Epithelial cell of prostate (primary cell): Measurements from ENCODE around the gene EXOC7.
A peak's percentile ranks its signal among the peaks of the same experiment; 100 is the strongest.
"Not testable (repeated sequence)": the region's sequence is repeated elsewhere in the genome, so short reads cannot be mapped to it uniquely, and the experiment has no call there.

Experiments
- DNase-seq: peaks from one replicate; pipeline ENCODE4 v3.0.0-alpha.2; 2011; ENCODE audit warnings: low read depth, low spot score
- H3K27ac ChIP-seq: fragments of 450-650 bp; 2 replicates; pipeline ENCODE4 v1.5.1; 2017; ENCODE audit warnings: mild to moderate bottlenecking

Gene EXOC7

GRCh38 chr17:76077584-76078110 is 25.9 kb downstream of the EXOC7 start:
- H3K27ac ChIP-seq: no peak overlapping the region
- DNase-seq: no peak

DNA sequence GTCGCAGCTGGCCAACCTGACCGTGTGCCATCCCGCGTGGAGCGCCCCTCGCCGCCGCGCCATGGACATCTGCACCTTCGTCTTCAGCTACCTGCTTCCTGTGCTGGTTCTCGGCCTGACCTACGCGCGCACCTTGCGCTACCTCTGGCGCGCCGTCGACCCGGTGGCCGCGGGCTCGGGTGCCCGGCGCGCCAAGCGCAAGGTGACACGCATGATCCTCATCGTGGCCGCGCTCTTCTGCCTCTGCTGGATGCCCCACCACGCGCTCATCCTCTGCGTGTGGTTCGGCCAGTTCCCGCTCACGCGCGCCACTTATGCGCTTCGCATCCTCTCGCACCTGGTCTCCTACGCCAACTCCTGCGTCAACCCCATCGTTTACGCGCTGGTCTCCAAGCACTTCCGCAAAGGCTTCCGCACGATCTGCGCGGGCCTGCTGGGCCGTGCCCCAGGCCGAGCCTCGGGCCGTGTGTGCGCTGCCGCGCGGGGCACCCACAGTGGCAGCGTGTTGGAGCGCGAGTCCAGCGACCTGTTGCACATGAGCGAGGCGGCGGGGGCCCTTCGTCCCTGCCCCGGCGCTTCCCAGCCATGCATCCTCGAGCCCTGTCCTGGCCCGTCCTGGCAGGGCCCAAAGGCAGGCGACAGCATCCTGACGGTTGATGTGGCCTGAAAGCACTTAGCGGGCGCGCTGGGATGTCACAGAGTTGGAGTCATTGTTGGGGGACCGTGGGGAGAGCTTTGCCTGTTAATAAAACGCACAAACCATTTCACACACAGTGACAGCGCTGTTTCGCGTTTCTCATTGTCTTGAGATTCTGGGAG is 26.6 kb downstream of the EXOC7 start:
- no peak for DNase-seq
- H3K27ac ChIP-seq: no peak overlapping the region

- H3K27ac ChIP-seq: no peak overlapping the region
- no peak for DNase-seq
Measured at GRCh38 chr17:76076146-76076764, 27.3 kb downstream of the EXOC7 start.

DNA sequence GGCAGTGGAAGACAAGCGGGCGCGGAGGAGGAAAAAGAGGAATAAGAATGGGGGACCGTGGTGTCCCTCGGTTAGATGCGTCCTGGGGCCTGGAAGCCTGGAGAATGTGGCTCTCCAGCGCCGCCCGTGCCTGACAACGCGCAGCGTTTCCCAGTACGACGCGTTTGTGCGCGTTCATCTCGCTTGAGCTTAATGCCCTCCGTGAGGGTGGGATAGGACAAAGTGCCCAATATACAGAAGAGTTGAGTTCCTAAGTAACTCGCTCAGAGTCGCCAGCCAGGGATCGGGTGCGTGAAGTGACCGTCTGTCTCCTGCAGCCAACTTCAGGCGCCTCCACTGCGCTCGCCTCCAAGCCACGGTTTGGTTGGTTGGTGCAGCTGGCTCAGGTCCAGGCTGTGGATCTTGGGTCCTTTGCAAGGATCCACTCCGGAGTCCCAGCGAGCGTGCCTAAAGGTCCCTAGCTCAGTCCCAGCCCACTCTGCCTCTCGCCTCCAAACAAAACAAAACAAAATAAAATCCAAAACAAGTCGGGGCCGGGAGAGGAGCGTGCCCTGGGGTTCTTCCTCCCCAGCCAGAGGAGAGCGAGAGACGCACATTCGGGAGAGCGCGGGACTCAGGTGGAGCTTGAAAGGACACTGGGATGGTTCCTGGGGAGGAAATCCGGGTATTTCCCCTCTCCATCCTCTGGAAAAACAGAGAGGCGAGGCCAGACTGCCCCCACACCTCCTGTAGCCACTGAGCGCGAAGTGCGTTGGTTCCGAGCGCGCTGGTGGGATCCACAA is 28.0 kb downstream of the EXOC7 start:
- no peak for DNase-seq
- H3K27ac ChIP-seq: no peak overlapping the region

- DNase-seq: no peak
- no peak within 1 kb of the TSS for H3K27ac ChIP-seq
Measured at GRCh38 chr17:76074390-76075363, 28.9 kb downstream of the EXOC7 start, which contains the start of gene GALR2. Gene GALR2 (plus strand): TSS chr17:76074781. CDS start chr17:76074884, 103 bp downstream.

- peak within 1 kb of the TSS; percentile 66 for H3K27ac ChIP-seq
- DNase-seq: peak; percentile 73
Measured at GRCh38 chr17:76072148-76072858, 31.3 kb downstream of the EXOC7 start, which contains the start of gene SRP68. Gene SRP68 (minus strand): TSS chr17:76072517. CDS start chr17:76072491, 26 bp downstream.

- H3K27ac ChIP-seq: peak overlapping the region; percentile 66
- no peak for DNase-seq
Measured at GRCh38 chr17:76071531-76072147, 31.9 kb downstream of the EXOC7 start.

GRCh38 chr17:76065775-76066174 is 37.8 kb downstream of the EXOC7 start:
- no peak for DNase-seq
- H3K27ac ChIP-seq: no peak overlapping the region

DNA sequence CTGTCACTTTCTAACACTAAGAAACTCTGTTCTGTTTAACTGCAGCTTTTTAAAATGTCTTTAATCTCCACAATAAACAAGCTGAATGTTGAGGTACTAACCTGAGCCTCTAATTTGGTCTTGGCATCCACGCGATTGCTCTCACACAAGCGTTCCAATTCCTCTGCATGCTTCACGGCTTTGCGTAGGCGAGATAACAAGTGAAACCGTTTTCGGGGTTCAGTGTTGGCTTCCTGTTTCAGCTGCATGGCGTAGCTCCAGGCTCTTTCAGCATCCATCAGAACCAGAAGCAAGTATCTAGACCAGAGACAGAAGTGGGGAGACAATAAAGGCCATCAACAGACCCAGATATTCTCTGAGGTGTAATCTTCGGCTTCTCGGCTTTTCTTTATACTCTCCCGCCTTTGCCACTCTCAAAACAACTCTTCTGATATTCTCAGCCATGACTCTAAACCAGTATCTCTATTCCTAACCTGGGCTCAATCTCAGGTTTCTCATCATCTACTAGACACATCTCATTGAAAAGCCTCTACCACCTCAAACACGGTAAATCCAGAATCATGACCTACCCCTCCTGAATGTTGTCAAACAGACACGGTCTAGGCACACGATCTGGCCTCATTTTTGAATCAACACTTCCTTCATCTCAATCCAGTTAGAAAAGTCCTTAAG is 39.6 kb downstream of the EXOC7 start:
- no peak for DNase-seq
- H3K27ac ChIP-seq: no peak overlapping the region

GRCh38 chr17:76058264-76058663 is 45.3 kb downstream of the EXOC7 start:
- H3K27ac ChIP-seq, DNase-seq: not testable (repeated sequence)

DNA sequence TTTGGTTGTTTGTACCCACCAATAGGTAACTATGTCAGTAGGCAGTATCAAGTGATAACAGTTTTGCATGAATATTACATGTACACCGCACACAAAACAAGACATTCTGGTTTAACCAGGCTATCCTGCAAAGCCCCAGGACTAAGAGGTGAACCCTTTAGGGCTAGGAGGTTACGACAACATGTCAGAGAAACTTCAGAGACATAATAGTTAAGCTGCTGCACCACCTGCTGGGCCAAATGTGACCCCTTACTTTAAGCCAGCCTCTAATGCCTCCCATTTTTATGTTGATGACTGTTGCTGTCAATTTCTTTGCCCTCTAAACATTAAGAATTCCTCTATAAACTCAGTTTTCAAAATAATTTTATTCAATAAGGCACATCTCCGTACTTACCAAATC is 46.7 kb downstream of the EXOC7 start:
- no peak overlapping the region for H3K27ac ChIP-seq
- no peak for DNase-seq

GRCh38 chr17:76054112-76054476 is 49.5 kb downstream of the EXOC7 start:
- DNase-seq: peak; percentile 60
- peak overlapping the region; percentile 88 for H3K27ac ChIP-seq

GRCh38 chr17:76053246-76054111 is 50.1 kb downstream of the EXOC7 start:
- H3K27ac ChIP-seq: peak overlapping the region; percentile 88
- DNase-seq: peak; percentile 62

- no peak for DNase-seq
- H3K27ac ChIP-seq: peak overlapping the region; percentile 54
Measured at GRCh38 chr17:76051561-76051960, 52.0 kb downstream of the EXOC7 start.

GRCh38 chr17:76050538-76051467 is 52.8 kb downstream of the EXOC7 start:
- H3K27ac ChIP-seq: peak overlapping the region; percentile 54
- peak; percentile 39 for DNase-seq
